Stomach (tissue), 9 donors: ENCODE measurements around the gene CHRNA10. TPM values are rescaled to one million over a fixed set of nuclear protein-coding genes. Genes with fewer than 3 reads are reported as not detected.
A peak's percentile ranks its signal among the peaks of the same experiment; 100 is the strongest.

Source experiments
- DNase-seq, 2 donors: peaks; one replicate each; pipeline versions ENCODE4 v3.0.0 to v3.0.0-alpha.2; 2013 to 2019
- H3K27ac ChIP-seq, 5 donors: fragments of 200-600 bp in 4 of 5; sonication (generic) in 4 of 5; one replicate each; pipeline ENCODE4 v1.5.1; 2013 to 2019; ENCODE audit warnings: mild to moderate bottlenecking in 1 of 5, moderate library complexity in 1 of 5
- H3K27me3 ChIP-seq, 3 donors: fragments of 200-600 bp; sonication (generic); one replicate each; pipeline ENCODE4 v1.5.1; 2017 to 2019; ENCODE audit warnings: mixed run types in 1 of 3
- H3K36me3 ChIP-seq, 4 donors: fragments of 200-600 bp; sonication (generic); 1 replicate in 3 of 4; 2 replicates in 1 of 4; pipeline ENCODE4 v1.5.1; 2016 to 2019
- H3K4me1 ChIP-seq, 4 donors: fragments of 200-600 bp; sonication (generic); one replicate each; pipeline ENCODE4 v1.5.1; 2016 to 2019
- H3K4me3 ChIP-seq, 4 donors: fragments of 200-600 bp; sonication (generic) in 3 of 4; one replicate each; pipeline ENCODE4 v1.5.1; 2016 to 2019; ENCODE audit warnings: mild to moderate bottlenecking in 1 of 4
- H3K9me3 ChIP-seq, 4 donors: fragments of 200-600 bp; sonication (generic); one replicate each; pipeline ENCODE4 v1.5.1; 2016 to 2019
- EP300 ChIP-seq: sonication (generic); formaldehyde crosslinking; IDR thresholded peaks from one replicate; pipeline ENCODE4 v1.6.1; 2017; ENCODE audit warnings: antibody characterized with exemption
- POLR2A ChIP-seq, 4 donors: fragments of 450-650 bp; IDR thresholded peaks; one replicate each; pipeline ENCODE4 v1.6.1; 2016; ENCODE audit warnings: antibody characterized with exemption in 4 of 4, control low read depth in 2 of 4, mild to moderate bottlenecking in 1 of 4, moderate library complexity in 1 of 4
- POLR2AphosphoS5 ChIP-seq, 3 donors: sonication (generic); formaldehyde crosslinking; IDR thresholded peaks; one replicate each; pipeline ENCODE4 v1.6.1; 2016; ENCODE audit warnings: antibody characterized with exemption in 3 of 3
- WGBS, 5 donors: extraction: QIAGEN DNeasy Blood & Tissue Kit in 3 of 5; methylation state at CpG; one replicate each; pipeline versions ENCODE4 v1.1.5 to v1.1.7; 2013 to 2018; 5-methylcytosine and 5-hydroxymethylcytosine counted together
- intact Hi-C: fragments of 100-400 bp; cut with DNase I; formaldehyde crosslinking; loops from one replicate; pipeline ENCODE4 v1.15.1; 2023; ENCODE audit warnings: low total_unique reads
- polyA plus RNA-seq, 3 donors: library from polyadenylated mRNA; stranded (reverse); fragments of 200-250 nt; gene quantifications; one replicate each; pipeline ENCODE4 v1.2.3, GENCODE V29; 2013
- small RNA-seq, 4 donors: library from RNA; depleted of rRNA; stranded (forward); fragments of <200 nt; gene quantifications; one replicate each; pipeline ENCODE3, GENCODE V24; 2016
- total RNA-seq, 5 donors: library from RNA; depleted of rRNA; stranded (reverse); fragments of >200 nt; gene quantifications; one replicate each; pipeline versions ENCODE4 v1.1.0 to v1.2.3, GENCODE V29; 2014 to 2016
- TF ChIP-seq, protein P1 (sequence below), 7 experiments: fragments of 450-650 bp in 4 of 7; fragments of 200-600 bp in 3 of 7; sonication (generic) in 3 of 7; IDR thresholded peaks; one replicate each; pipeline ENCODE4 v1.5.1; 2016 to 2019; ENCODE audit warnings: antibody characterized with exemption in 7 of 7, control low read depth in 2 of 7, mild to moderate bottlenecking in 1 of 7
- donor health status: healthy with polysubstance abuse.
- donor health status: Bipolar disorder and iron deficiency.
- donor health status: healthy.

The CHRNA10 gene
- total and polyA plus RNA-seq, 8 donors: 0.18 to 22.6 (median 1.1) TPM; not detected in 2

GRCh38 chr11:3622521-3622920, 48.7 kb downstream of the CHRNA10 start:
- Histone ChIP-seq H3K27ac (no peak overlapping the region), H3K4me3 (no peak overlapping the region), H3K27me3 (no peaks in the 10 kb centered on the region), H3K36me3 (no peaks in the 10 kb centered on the region), H3K4me1 (no peaks in the 10 kb centered on the region), H3K9me3 (no peaks in the 10 kb centered on the region)
- intact Hi-C loops: no loop called here
- WGBS, 5 donors: 67 to 73% (median 72%) methylated on average over 4 of the region's 4 CpGs
- no peak for DNase-seq
- TF ChIP-seq POLR2A (IDR thresholded peaks at IDR 0.05) (no peak), POLR2AphosphoS5 (IDR thresholded peaks at IDR 0.05) (no peak), EP300 (no peak)
- TF ChIP-seq, protein P1, sequence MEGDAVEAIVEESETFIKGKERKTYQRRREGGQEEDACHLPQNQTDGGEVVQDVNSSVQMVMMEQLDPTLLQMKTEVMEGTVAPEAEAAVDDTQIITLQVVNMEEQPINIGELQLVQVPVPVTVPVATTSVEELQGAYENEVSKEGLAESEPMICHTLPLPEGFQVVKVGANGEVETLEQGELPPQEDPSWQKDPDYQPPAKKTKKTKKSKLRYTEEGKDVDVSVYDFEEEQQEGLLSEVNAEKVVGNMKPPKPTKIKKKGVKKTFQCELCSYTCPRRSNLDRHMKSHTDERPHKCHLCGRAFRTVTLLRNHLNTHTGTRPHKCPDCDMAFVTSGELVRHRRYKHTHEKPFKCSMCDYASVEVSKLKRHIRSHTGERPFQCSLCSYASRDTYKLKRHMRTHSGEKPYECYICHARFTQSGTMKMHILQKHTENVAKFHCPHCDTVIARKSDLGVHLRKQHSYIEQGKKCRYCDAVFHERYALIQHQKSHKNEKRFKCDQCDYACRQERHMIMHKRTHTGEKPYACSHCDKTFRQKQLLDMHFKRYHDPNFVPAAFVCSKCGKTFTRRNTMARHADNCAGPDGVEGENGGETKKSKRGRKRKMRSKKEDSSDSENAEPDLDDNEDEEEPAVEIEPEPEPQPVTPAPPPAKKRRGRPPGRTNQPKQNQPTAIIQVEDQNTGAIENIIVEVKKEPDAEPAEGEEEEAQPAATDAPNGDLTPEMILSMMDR (IDR thresholded peaks at IDR 0.05): no peak

GRCh38 chr11:3617990-3618389, 53.2 kb downstream of the CHRNA10 start:
- Histone ChIP-seq H3K4me1 (no peaks in the 10 kb centered on the region), H3K27ac (no peak overlapping the region), H3K27me3 (no peaks in the 10 kb centered on the region), H3K9me3 (no peaks in the 10 kb centered on the region), H3K4me3 (no peak overlapping the region), H3K36me3 (no peaks in the 10 kb centered on the region)
- intact Hi-C loops: no loop called here
- peak in 1 of 2 donors; percentile 1 for DNase-seq
- TF ChIP-seq POLR2A (IDR thresholded peaks at IDR 0.05) (no peak), EP300 (no peak), POLR2AphosphoS5 (IDR thresholded peaks at IDR 0.05) (no peak)
- TF ChIP-seq, protein P1 (IDR thresholded peaks at IDR 0.05): no peak
- WGBS, 5 donors: 66 to 80% (median 78%) methylated on average over 8 of the region's 8 CpGs

DNA sequence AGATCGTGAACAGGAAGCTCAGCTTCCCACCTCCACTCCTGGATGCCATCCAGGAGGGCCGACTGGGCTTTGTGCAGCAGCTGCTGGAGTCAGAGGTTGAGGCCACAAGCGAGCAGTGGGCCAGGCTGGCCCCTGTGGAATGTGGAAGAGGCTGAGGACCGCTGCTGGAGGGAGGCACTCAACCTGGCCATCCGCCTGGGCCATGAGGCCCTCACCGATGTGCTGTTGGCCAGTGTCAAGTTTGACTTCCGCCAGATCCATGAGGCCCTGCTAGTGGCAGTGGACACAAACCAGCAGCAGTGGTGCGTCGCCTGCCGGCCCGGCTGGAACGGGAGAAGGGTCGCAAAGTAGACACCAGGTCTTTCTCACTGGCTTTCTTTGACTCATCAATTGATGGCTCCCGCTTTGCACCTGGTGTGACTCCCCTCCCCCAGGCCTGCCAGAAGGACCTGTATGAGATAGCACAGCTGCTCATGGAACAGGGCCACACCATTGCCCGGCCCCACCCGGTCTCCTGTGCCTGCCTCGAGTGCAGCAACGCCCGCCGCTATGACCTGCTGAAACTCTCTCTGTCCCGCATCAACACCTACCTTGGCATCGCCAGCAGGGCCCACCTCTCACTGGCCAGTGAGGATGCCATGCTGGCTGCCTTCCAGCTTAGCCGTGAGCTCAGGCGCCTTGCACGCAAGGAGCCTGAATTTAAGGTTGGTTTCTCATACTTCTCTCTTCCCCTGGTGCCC, 54.3 kb downstream of the CHRNA10 start:
- Histone ChIP-seq H3K9me3 (peaks cover 0 to 7% (median 0%) of the 10 kb centered on the region in 4 donors), H3K27ac (no peak overlapping the region), H3K36me3 (no peaks in the 10 kb centered on the region), H3K27me3 (no peaks in the 10 kb centered on the region), H3K4me1 (no peaks in the 10 kb centered on the region), H3K4me3 (no peak overlapping the region)
- intact Hi-C loops: no loop called here
- TF ChIP-seq POLR2A (IDR thresholded peaks at IDR 0.05) (no peak), POLR2AphosphoS5 (IDR thresholded peaks at IDR 0.05) (no peak), EP300 (no peak)
- TF ChIP-seq, protein P1 (IDR thresholded peaks at IDR 0.05): no peak
- peak in 1 of 2 donors; percentile 19 for DNase-seq
- WGBS, 5 donors: 71 to 79% (median 78%) methylated on average over 15 to 25 of the region's 25 CpGs

DNA sequence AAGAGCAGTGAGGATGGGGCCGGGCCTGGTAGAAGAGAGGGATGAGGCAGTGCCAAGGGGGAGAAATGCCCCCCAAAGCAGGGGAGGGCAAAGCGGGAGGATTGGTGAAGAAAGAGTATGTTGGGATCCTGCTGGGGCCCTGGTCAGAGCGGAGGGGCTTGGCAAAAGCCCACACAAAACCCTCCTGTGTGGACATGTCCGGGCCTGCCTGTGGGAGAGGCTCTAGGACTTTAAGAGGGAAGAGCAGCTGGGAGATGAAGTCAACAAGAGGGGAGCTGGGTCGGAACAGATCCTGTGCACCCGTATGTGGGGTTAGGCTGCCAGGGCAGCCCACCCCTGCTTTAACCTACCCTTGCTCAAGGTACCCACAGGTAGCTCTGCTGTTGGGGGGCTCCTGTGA, 55.2 kb downstream of the CHRNA10 start:
- no peak overlapping the region for H3K4me3 ChIP-seq
- no peak for DNase-seq
- intact Hi-C loops: no loop called here
- no peaks in the 10 kb centered on the region for H3K4me1 ChIP-seq
- TF ChIP-seq EP300: no peak
- TF ChIP-seq POLR2A (IDR thresholded peaks at IDR 0.05): no peak
- TF ChIP-seq, protein P1 (IDR thresholded peaks at IDR 0.05): no peak
- no peak for TF ChIP-seq POLR2AphosphoS5 (IDR thresholded peaks at IDR 0.05)
- H3K9me3 ChIP-seq: peaks cover 0 to 7% (median 0%) of the 10 kb centered on the region in 4 donors
- WGBS, 5 donors: 84 to 93% (median 86%) methylated on average over 6 of the region's 6 CpGs
- H3K27ac ChIP-seq: no peak overlapping the region
- no peaks in the 10 kb centered on the region for H3K36me3 ChIP-seq
- H3K27me3 ChIP-seq: no peaks in the 10 kb centered on the region

Small RNAs within 50 kb of the gene (small RNA-seq; reads per million reads assigned to genes)
- gene RF00019 (0 reads per million in 4 donors), gene RNU6-1143P (0 reads per million in 4 donors)

Other genes starting within 250 kb of the CHRNA10 start
- not detected for gene ART5, start 29.4 kb downstream of the CHRNA10 start, total RNA-seq
- gene ART5, start 29.4 kb downstream of the CHRNA10 start, polyA plus RNA-seq: under 1 TPM in 2 of 3 donors, not detected in 1; 0.45 to 0.62 TPM
- not detected for gene ART1, start 26.3 kb downstream of the CHRNA10 start, total RNA-seq
- not detected for gene ART1, start 26.3 kb downstream of the CHRNA10 start, polyA plus RNA-seq
- gene NUP98, start 126.2 kb upstream of the CHRNA10 start, total RNA-seq: 100 to 1,000 TPM in 1 of 5 donors, 10 to 100 TPM in 4; 43.3 to 132 (median 74.3) TPM
- 10 to 100 TPM; 16.2 to 17.6 (median 16.6) TPM for gene NUP98, start 126.2 kb upstream of the CHRNA10 start, polyA plus RNA-seq
- 10 to 100 TPM in 4 of 5 donors, 1 to 10 TPM in 1; 4.7 to 18.3 (median 13.6) TPM for gene PGAP2, start 137.2 kb upstream of the CHRNA10 start, total RNA-seq
- 10 to 100 TPM in 2 of 3 donors, 1 to 10 TPM in 1; 8.7 to 23.8 (median 11.8) TPM for gene PGAP2, start 137.2 kb upstream of the CHRNA10 start, polyA plus RNA-seq
- gene RHOG, start 169.6 kb upstream of the CHRNA10 start, total RNA-seq: 100 to 1,000 TPM in 1 of 5 donors, 10 to 100 TPM in 3, 1 to 10 TPM in 1; 5.9 to 101 (median 26.7) TPM
- gene RHOG, start 169.6 kb upstream of the CHRNA10 start, polyA plus RNA-seq: 10 to 100 TPM; 39.8 to 55.5 (median 50.9) TPM
- gene STIM1, start 184.3 kb upstream of the CHRNA10 start, total RNA-seq: 10 to 100 TPM; 21.4 to 70.7 (median 49.8) TPM
- 10 to 100 TPM in 1 of 3 donors, 1 to 10 TPM in 2; 8.7 to 17.1 (median 9.8) TPM for gene STIM1, start 184.3 kb upstream of the CHRNA10 start, polyA plus RNA-seq